SK-N-SH treated with all-trans-retinoic acid at 6 μM for 48 hours (cell line): ENCODE measurements around the gene TMPRSS15.

Experiments
- ARNTL ChIP-seq: fragments of 450-650 bp; formaldehyde crosslinking; IDR thresholded peaks from 2 replicates; pipeline ENCODE4 v1.5.0; 2020; ENCODE audit warnings: low read depth, mild to moderate bottlenecking, moderate library complexity, borderline replicate concordance
- BACH2 ChIP-seq: fragments of 250-450 bp; sonication (Bioruptor Pico); IDR thresholded peaks from 2 replicates; pipeline ENCODE4 v1.9.0; 2021; ENCODE audit warnings: mild to moderate bottlenecking, borderline replicate concordance
- ISL1 ChIP-seq: fragments of 250-450 bp; sonication (Bioruptor Pico); IDR thresholded peaks from 2 replicates; pipeline ENCODE4 v2.1.2; 2022; ENCODE audit warnings: mild to moderate bottlenecking, moderate library complexity
- OSR1 ChIP-seq: fragments of 250-450 bp; sonication (Bioruptor Pico); IDR thresholded peaks from 2 replicates; pipeline ENCODE4 v1.8.0; 2022; ENCODE audit warnings: moderate library complexity, mild to moderate bottlenecking, inconsistent platforms
- PPARA ChIP-seq: fragments of 250-450 bp; sonication (Bioruptor Pico); IDR thresholded peaks from 2 replicates; pipeline ENCODE4 v1.5.0; 2020; ENCODE audit warnings: mild to moderate bottlenecking, borderline replicate concordance
- RARB ChIP-seq: fragments of 250-450 bp; sonication (Bioruptor Pico); IDR thresholded peaks from 2 replicates; pipeline ENCODE4 v1.8.0; 2021; ENCODE audit warnings: mild to moderate bottlenecking, moderate library complexity
- ZC3H10 ChIP-seq: fragments of 250-450 bp; sonication (Bioruptor Pico); IDR thresholded peaks from 2 replicates; pipeline ENCODE4 v1.5.1; 2021; ENCODE audit warnings: mild to moderate bottlenecking, moderate library complexity
- TF ChIP-seq, protein P1 (sequence below): fragments of 250-450 bp; sonication (Bioruptor Pico); IDR thresholded peaks from 2 replicates; pipeline ENCODE4 v1.8.0; 2020; ENCODE audit warnings: mild to moderate bottlenecking, moderate library complexity, borderline replicate concordance

DNA sequence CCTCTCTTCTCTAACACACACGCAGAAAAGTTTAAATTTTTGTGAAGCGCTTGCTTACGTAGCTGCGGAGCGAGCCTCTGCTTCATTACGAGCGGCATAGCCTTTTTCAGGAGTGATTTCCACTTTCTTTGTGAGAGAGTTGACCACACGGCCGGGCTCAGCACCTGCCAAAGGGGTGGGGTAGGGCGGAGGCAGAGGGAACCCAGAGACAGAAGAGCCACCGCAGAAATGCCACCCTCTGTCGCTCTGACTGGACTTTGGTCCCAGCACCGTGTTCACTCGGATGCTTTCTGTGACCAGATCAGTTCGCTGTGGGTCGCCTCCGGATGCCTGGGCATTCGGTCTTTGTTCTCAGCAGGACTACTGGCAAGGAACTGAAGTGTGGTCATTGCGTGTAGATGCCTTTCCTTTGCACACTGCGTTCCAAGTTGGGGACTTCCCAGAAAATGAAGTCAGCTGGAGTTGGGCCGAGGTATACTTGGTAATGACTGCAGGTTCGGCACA lies 158.1 kb downstream of the TMPRSS15 start:
- TF ChIP-seq RARB (CRISPR knock-in tag): no peak
- TF ChIP-seq PPARA (CRISPR knock-in tag): no peak
- TF ChIP-seq ZC3H10: no peak
- TF ChIP-seq, protein P1, sequence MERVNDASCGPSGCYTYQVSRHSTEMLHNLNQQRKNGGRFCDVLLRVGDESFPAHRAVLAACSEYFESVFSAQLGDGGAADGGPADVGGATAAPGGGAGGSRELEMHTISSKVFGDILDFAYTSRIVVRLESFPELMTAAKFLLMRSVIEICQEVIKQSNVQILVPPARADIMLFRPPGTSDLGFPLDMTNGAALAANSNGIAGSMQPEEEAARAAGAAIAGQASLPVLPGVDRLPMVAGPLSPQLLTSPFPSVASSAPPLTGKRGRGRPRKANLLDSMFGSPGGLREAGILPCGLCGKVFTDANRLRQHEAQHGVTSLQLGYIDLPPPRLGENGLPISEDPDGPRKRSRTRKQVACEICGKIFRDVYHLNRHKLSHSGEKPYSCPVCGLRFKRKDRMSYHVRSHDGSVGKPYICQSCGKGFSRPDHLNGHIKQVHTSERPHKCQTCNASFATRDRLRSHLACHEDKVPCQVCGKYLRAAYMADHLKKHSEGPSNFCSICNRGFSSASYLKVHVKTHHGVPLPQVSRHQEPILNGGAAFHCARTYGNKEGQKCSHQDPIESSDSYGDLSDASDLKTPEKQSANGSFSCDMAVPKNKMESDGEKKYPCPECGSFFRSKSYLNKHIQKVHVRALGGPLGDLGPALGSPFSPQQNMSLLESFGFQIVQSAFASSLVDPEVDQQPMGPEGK (CRISPR knock-in tag): no peak
- TF ChIP-seq ISL1: no peak
- no peak for TF ChIP-seq OSR1 (CRISPR knock-in tag)
- no peak for TF ChIP-seq ARNTL (CRISPR knock-in tag)
- no peak for TF ChIP-seq BACH2 (CRISPR knock-in tag)
